ENCODE measurements around the gene PCCB.

Gene PCCB

DNA sequence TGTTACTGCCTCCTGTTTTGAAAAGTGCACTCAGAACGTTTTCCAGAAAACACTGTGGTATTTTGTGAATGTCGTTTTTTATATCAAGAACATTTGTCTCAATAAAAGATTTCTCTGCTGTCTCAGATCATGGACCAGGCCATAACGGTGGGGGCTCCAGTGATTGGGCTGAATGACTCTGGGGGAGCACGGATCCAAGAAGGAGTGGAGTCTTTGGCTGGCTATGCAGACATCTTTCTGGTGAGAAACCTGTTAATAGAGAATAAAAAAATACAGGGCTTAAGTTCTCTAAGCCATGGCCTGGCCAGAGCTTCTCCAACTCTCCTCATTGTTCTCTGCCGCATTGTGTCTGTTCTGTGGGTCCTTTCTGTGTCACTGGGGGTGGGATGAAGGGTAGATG lies 11.7 kb downstream of the PCCB start:
- POLR2A ChIA-PET, result no interaction called here
- TF ChIP-seq ZNF473 (tag by site-specific recombination; IDR thresholded peaks at IDR 0.05), result no peak
- CTCF ChIA-PET, result no interaction called here
- Histone ChIP-seq H3K9me3 (ENCODE audit: control insufficient read depth, insufficient read depth, low read depth, low read length) (no peaks in the 10 kb centered on the region), H3K36me3 (ENCODE audit: control insufficient read depth in 2 of 2, insufficient read depth in 1 of 2, low read length in 2 of 2) (peaks cover 32 to 54% of the 10 kb centered on the region in 2 experiments), H3K27ac (ENCODE audit: extremely low read depth, low read depth, low read length) (no peak overlapping the region), H3K4me1 (ENCODE audit: control insufficient read depth, insufficient read depth, low read length) (no peaks in the 10 kb centered on the region), H3K4me3 (ENCODE audit: low read depth, low read length) (no peak overlapping the region)

- H3K9me3 ChIP-seq (ENCODE audit: control insufficient read depth, insufficient read depth, low read depth, low read length), result no peaks in the 10 kb centered on the region
- H3K27ac ChIP-seq (ENCODE audit: extremely low read depth, low read depth, low read length), result no peak overlapping the region
- TF ChIP-seq, protein P1, sequence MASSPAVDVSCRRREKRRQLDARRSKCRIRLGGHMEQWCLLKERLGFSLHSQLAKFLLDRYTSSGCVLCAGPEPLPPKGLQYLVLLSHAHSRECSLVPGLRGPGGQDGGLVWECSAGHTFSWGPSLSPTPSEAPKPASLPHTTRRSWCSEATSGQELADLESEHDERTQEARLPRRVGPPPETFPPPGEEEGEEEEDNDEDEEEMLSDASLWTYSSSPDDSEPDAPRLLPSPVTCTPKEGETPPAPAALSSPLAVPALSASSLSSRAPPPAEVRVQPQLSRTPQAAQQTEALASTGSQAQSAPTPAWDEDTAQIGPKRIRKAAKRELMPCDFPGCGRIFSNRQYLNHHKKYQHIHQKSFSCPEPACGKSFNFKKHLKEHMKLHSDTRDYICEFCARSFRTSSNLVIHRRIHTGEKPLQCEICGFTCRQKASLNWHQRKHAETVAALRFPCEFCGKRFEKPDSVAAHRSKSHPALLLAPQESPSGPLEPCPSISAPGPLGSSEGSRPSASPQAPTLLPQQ (tag by site-specific recombination; IDR thresholded peaks at IDR 0.05), result no peak
- TF ChIP-seq FEZF1 (tag by site-specific recombination; IDR thresholded peaks at IDR 0.05) (no peak), HOXA7 (CRISPR knock-in tag; IDR thresholded peaks at IDR 0.05; ENCODE audit: borderline replicate concordance) (no peak), ZNF654 (tag by site-specific recombination; IDR thresholded peaks at IDR 0.05; ENCODE audit: low read depth) (no peak), SETDB1 (IDR thresholded peaks at IDR 0.05; ENCODE audit: insufficient read length, low read length) (no peak), ZNF660 (tag by site-specific recombination; IDR thresholded peaks at IDR 0.05) (no peak), ZNF704 (tag by site-specific recombination; IDR thresholded peaks at IDR 0.05) (no peak), ZNF114 (tag by site-specific recombination; IDR thresholded peaks at IDR 0.05) (no peak), ZNF747 (tag by site-specific recombination; IDR thresholded peaks at IDR 0.05) (no peak), ZNF280C (tag by site-specific recombination; IDR thresholded peaks at IDR 0.05) (no peak), OSR2 (tag by site-specific recombination; IDR thresholded peaks at IDR 0.05) (no peak), ZNF335 (tag by site-specific recombination; conservative IDR thresholded peaks at IDR 0.05) (no peak), MZF1 (tag by site-specific recombination; IDR thresholded peaks at IDR 0.05; ENCODE audit: borderline replicate concordance) (no peak), ZNF785 (tag by site-specific recombination; IDR thresholded peaks at IDR 0.05) (no peak), ZNF302 (tag by site-specific recombination; IDR thresholded peaks at IDR 0.05; ENCODE audit: low read depth) (no peak), ZNF169 (tag by site-specific recombination; IDR thresholded peaks at IDR 0.05) (no peak)
- TF ChIP-seq, protein P2, sequence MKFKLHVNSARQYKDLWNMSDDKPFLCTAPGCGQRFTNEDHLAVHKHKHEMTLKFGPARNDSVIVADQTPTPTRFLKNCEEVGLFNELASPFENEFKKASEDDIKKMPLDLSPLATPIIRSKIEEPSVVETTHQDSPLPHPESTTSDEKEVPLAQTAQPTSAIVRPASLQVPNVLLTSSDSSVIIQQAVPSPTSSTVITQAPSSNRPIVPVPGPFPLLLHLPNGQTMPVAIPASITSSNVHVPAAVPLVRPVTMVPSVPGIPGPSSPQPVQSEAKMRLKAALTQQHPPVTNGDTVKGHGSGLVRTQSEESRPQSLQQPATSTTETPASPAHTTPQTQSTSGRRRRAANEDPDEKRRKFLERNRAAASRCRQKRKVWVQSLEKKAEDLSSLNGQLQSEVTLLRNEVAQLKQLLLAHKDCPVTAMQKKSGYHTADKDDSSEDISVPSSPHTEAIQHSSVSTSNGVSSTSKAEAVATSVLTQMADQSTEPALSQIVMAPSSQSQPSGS (tag by site-specific recombination; IDR thresholded peaks at IDR 0.05; ENCODE audit: low read depth), result no peak
- TF ChIP-seq, protein P3, sequence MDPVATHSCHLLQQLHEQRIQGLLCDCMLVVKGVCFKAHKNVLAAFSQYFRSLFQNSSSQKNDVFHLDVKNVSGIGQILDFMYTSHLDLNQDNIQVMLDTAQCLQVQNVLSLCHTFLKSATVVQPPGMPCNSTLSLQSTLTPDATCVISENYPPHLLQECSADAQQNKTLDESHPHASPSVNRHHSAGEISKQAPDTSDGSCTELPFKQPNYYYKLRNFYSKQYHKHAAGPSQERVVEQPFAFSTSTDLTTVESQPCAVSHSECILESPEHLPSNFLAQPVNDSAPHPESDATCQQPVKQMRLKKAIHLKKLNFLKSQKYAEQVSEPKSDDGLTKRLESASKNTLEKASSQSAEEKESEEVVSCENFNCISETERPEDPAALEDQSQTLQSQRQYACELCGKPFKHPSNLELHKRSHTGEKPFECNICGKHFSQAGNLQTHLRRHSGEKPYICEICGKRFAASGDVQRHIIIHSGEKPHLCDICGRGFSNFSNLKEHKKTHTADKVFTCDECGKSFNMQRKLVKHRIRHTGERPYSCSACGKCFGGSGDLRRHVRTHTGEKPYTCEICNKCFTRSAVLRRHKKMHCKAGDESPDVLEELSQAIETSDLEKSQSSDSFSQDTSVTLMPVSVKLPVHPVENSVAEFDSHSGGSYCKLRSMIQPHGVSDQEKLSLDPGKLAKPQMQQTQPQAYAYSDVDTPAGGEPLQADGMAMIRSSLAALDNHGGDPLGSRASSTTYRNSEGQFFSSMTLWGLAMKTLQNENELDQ (tag by site-specific recombination; IDR thresholded peaks at IDR 0.05; ENCODE audit: low read depth), result no peak
- ChIA-PET POLR2A (interaction anchor here (0.6 kb wide), 1 partner anchor 14 kb away, joined by 4 read pairs; no protein-coding TSS in a partner anchor), CTCF (no interaction called here)
- no peaks in the 10 kb centered on the region for H3K4me1 ChIP-seq (ENCODE audit: control insufficient read depth, insufficient read depth, low read length)
- peaks cover 31 to 50% of the 10 kb centered on the region in 2 experiments for H3K36me3 ChIP-seq (ENCODE audit: control insufficient read depth in 2 of 2, insufficient read depth in 1 of 2, low read length in 2 of 2)
- H3K4me3 ChIP-seq (ENCODE audit: low read depth, low read length), result no peak overlapping the region
Observed at GRCh38 chr3:136262559-136262958, 12.4 kb downstream of the PCCB start.

Measured in HEK293 (cell line).